T-cell (primary cell): ENCODE measurements around the gene ADAMTS16. TPM values are rescaled to one million over a fixed set of nuclear protein-coding genes. Genes with fewer than 3 reads are reported as not detected.

Experiments used
- ATAC-seq, 4 experiments: fragments of 200-7000 bp in 3 of 4; fragments of 150-1000 bp in 1 of 4; cut with Tn5 transposase; replicated peaks in 1 of 4; 1 replicate in 3 of 4; 2 replicates in 1 of 4; pipeline ENCODE4 v1.10.0; 2021; ENCODE audit warnings: moderate library complexity in 3 of 4, mild to moderate bottlenecking in 2 of 4, moderate number of reproducible peaks in 1 of 4
- CTCF ChIA-PET, 2 donors: fragments of 300-600 bp; sonication (Branson Sonifier 250); formaldehyde crosslinking; loops; one replicate each; lab custom pipeline; 2022; ENCODE audit warnings: antibody characterized with exemption in 2 of 2; lab: Charles Lee
- POLR2A ChIA-PET, 2 donors: fragments of 300-600 bp; sonication (Branson Sonifier 250); formaldehyde crosslinking; loops; one replicate each; lab custom pipeline; 2022; ENCODE audit warnings: antibody characterized with exemption in 2 of 2; lab: Charles Lee
- DNase-seq, 35 experiments: peaks; one replicate each; pipeline versions ENCODE4 v3.0.0 to v3.0.0-alpha.2; 2013 to 2023
- H3K27ac ChIP-seq: one replicate; pipeline ENCODE4 v1.5.1; 2013; ENCODE audit warnings: low read length
- H3K27me3 ChIP-seq, 2 experiments: replicated peaks in 1 of 2; 1 replicate in 1 of 2; 2 replicates in 1 of 2; pipeline versions ENCODE4 v1.6.1 to v1.7.0; 2013; ENCODE audit warnings: low read length in 1 of 2, mixed read lengths in 1 of 2; ENCODE audit not compliant: control insufficient read depth in 2 of 2, insufficient read depth in 2 of 2; ENCODE audit errors: extremely low read depth in 1 of 2
- H3K36me3 ChIP-seq, 2 donors: 1 replicate in 1 of 2; 2 replicates in 1 of 2; pipeline versions ENCODE4 v1.6.1 to v1.7.0; 2013; ENCODE audit warnings: low read length in 1 of 2; ENCODE audit not compliant: control insufficient read depth in 2 of 2, insufficient read depth in 1 of 2; ENCODE audit errors: extremely low read depth in 1 of 2
- H3K4me1 ChIP-seq, 2 experiments: 1 replicate in 1 of 2; 2 replicates in 1 of 2; pipeline versions ENCODE4 v1.6.1 to v1.7.0; 2013; ENCODE audit warnings: low read length in 2 of 2, mixed read lengths in 1 of 2; ENCODE audit not compliant: insufficient read depth in 2 of 2, control insufficient read depth in 1 of 2; ENCODE audit errors: extremely low read depth in 1 of 2
- H3K4me3 ChIP-seq, 2 donors: 1 replicate in 1 of 2; 2 replicates in 1 of 2; pipeline versions ENCODE4 v1.5.1 to v1.7.0; 2013; ENCODE audit warnings: mild to moderate bottlenecking in 2 of 2, low read length in 1 of 2, moderate library complexity in 1 of 2; ENCODE audit not compliant: control insufficient read depth in 1 of 2; ENCODE audit errors: extremely low read depth in 1 of 2
- H3K9me3 ChIP-seq: 2 replicates; pipeline ENCODE4 v1.7.0; 2013
- H3K27ac Mint-ChIP-seq, 2 donors: one replicate each; pipeline ENCODE4 v1.8.0; 2020 to 2021; ENCODE audit warnings: mild to moderate bottlenecking in 2 of 2, mixed read lengths in 2 of 2
- H3K27me3 Mint-ChIP-seq, 2 donors: one replicate each; pipeline ENCODE4 v1.8.0; 2021 to 2022; ENCODE audit warnings: mixed read lengths in 2 of 2
- H3K36me3 Mint-ChIP-seq: one replicate; pipeline ENCODE4 v1.8.0; 2021; ENCODE audit warnings: mixed read lengths
- H3K4me1 Mint-ChIP-seq, 3 donors: one replicate each; pipeline ENCODE4 v1.8.0; 2020 to 2022; ENCODE audit warnings: mixed read lengths in 3 of 3, mild to moderate bottlenecking in 1 of 3
- H3K4me3 Mint-ChIP-seq, 3 donors: one replicate each; pipeline ENCODE4 v1.8.0; 2020 to 2022; ENCODE audit warnings: mild to moderate bottlenecking in 3 of 3, mixed read lengths in 3 of 3, moderate library complexity in 3 of 3
- H3K9me3 Mint-ChIP-seq, 3 donors: one replicate each; pipeline ENCODE4 v1.8.0; 2020 to 2022; ENCODE audit warnings: mixed read lengths in 3 of 3
- WGBS: methylation state at CpG from one replicate; pipeline ENCODE4 v1.1.5; 2013; ENCODE audit warnings: missing lambda C conversion rate; ENCODE audit not compliant: insufficient coverage; 5-methylcytosine and 5-hydroxymethylcytosine counted together
- total RNA-seq, 35 experiments: library from RNA in 6 of 35; stranded (reverse) in 6 of 35; fragments of 120-200 nt in 1 of 35; gene quantifications; one replicate each; pipeline versions ENCODE4 v1.2.1 to v1.2.4 and lab custom pipeline; 2013 to 2026

Gene ADAMTS16
- total RNA-seq, 5 donors from 2014 or later (not counting 1 experiment from before 2014, with no cell fraction given) = 0.06 to 0.09 TPM; not detected in 3

DNA sequence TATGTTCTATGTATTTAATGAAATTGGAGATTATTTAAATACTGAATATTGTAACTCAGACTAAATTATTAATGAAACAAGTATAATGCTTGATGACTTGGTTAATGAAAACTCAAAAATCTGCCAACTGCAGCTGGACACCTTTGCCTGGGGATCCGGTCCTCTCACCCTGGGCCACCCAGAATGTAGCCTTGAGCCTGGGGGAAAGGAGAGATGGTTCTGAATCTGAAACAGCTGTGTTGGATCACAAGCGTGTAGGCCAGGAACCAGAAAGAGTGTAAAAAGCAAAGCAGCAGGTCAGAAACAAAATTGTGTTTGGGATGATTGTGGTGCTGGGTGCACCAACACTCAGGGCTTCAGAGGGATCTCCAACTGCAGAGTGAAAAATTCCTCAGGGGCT lies 38.5 kb downstream of the ADAMTS16 start:
- H3K4me1 Mint-ChIP-seq = peaks cover 0 to 9% (median 2%) of the 10 kb centered on the region in 3 donors

DNA sequence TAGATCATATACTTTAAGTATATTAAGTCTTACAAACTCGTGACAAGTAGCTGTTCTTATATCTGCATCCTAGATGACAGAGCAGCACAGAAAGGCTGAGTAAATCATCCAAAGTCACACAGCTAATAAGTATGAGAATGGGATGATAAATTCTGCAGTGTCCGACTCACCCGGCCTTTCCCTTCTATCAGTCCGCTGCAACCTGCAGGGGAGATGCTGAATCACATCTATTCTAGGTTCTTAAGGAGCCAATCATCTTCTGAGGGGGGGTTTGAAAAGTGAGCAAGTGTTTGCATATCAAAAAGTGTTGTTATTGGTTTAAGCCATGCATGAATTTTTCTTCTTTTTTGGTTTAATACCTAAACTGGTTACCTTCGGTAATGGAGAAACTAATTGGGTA lies 38.9 kb downstream of the ADAMTS16 start:
- Histone ChIP-seq H3K4me3 (no peak overlapping the region), H3K27me3 (peaks cover 0 to 18% of the 10 kb centered on the region in 2 experiments), H3K36me3 (no peaks in the 10 kb centered on the region), H3K4me1 (no peaks in the 10 kb centered on the region), H3K27ac (no peak overlapping the region), H3K9me3 (no peaks in the 10 kb centered on the region)
- H3K36me3 Mint-ChIP-seq = no peaks in the 10 kb centered on the region
- POLR2A ChIA-PET = no interaction called here
- peaks cover 12 to 18% of the 10 kb centered on the region in 2 donors for H3K27me3 Mint-ChIP-seq
- ATAC-seq (no peak), DNase-seq (no peak)
- H3K27ac Mint-ChIP-seq = no peak overlapping the region
- CTCF ChIA-PET = no interaction called here
- H3K4me1 Mint-ChIP-seq = peaks cover 0 to 10% (median 2%) of the 10 kb centered on the region in 3 donors
- peaks cover 0 to 10% (median 0%) of the 10 kb centered on the region in 3 donors for H3K9me3 Mint-ChIP-seq
- 60% methylated on average over 1 of the region's 5 CpGs for WGBS
- H3K4me3 Mint-ChIP-seq = no peak overlapping the region

More for the DNA sequence above, 38.5 kb downstream of the ADAMTS16 start:
- Mint-ChIP-seq H3K9me3 (peaks cover 0 to 10% (median 0%) of the 10 kb centered on the region in 3 donors), H3K27me3 (peaks cover 12 to 18% of the 10 kb centered on the region in 2 donors), H3K4me3 (no peak overlapping the region), H3K27ac (no peak overlapping the region), H3K36me3 (no peaks in the 10 kb centered on the region)
- ChIA-PET CTCF (no interaction called here), POLR2A (no interaction called here)
- ATAC-seq (no peak), DNase-seq (no peak)
- H3K4me1 ChIP-seq = no peaks in the 10 kb centered on the region
- no peaks in the 10 kb centered on the region for H3K9me3 ChIP-seq
- no peaks in the 10 kb centered on the region for H3K36me3 ChIP-seq
- H3K27me3 ChIP-seq = peaks cover 0 to 15% of the 10 kb centered on the region in 2 experiments
- H3K4me3 ChIP-seq = no peak overlapping the region
- no peak overlapping the region for H3K27ac ChIP-seq
- WGBS = 57% methylated on average over 2 of the region's 2 CpGs

DNA sequence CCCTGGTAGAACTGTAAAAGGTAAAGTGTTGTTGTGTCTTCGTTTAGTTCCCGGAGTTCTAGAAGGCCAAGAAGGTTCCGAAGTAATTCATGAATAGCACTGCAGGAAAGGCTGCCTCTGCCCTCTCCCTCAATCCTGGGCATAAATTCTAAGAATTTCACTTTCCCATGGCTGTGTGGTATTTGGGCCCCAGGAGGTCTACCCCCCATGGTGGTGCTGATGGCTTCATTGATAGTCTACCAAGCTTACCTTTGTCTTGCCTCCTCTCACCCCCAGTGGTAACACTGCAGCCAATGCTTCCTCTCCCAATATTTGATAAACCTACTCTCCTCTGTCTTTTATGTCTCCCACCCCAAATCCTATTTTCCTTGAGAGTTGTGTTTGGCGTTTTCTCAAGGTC lies 39.5 kb downstream of the ADAMTS16 start:
- DNase-seq (no peak), ATAC-seq (no peak)
- Histone ChIP-seq H3K36me3 (no peaks in the 10 kb centered on the region), H3K27me3 (peaks cover 0 to 22% of the 10 kb centered on the region in 2 experiments), H3K9me3 (no peaks in the 10 kb centered on the region), H3K4me1 (no peaks in the 10 kb centered on the region), H3K27ac (no peak overlapping the region), H3K4me3 (no peak overlapping the region)
- peaks cover 0 to 5% (median 0%) of the 10 kb centered on the region in 3 donors for H3K9me3 Mint-ChIP-seq
- peaks cover 11 to 18% of the 10 kb centered on the region in 2 donors for H3K27me3 Mint-ChIP-seq
- no CpG with 5 or more reads among the region's 4 CpGs for WGBS
- ChIA-PET CTCF (no interaction called here), POLR2A (no interaction called here)
- peaks cover 0 to 10% (median 2%) of the 10 kb centered on the region in 3 donors for H3K4me1 Mint-ChIP-seq
- no peak overlapping the region for H3K4me3 Mint-ChIP-seq
- H3K27ac Mint-ChIP-seq = no peak overlapping the region
- no peaks in the 10 kb centered on the region for H3K36me3 Mint-ChIP-seq

DNA sequence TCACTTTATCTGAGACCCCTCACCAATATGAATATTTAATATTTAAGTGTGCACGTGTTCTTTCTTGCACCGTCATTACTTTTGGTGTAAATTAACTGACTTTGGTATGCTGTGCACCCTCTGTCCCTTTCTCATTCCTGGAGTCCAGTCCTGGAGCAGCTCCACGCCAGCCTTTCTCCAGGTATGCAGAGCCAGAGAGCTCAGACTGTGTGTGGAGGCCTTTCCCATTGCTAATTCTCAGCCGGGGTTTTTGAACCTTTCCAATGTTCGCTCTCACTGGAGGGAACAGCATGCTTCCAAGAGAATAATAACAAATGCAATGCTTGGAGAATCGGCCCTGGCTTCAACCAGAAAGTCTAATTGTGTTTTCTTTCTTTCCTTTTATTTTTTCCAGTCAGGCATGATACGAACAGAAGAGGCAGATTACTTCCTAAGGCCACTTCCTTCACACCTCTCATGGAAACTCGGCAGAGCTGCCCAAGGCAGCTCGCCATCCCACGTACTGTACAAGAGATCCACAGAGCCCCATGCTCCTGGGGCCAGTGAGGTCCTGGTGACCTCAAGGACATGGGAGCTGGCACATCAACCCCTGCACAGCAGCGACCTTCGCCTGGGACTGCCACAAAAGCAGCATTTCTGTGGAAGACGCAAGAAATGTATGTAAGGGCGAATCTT lies 41.7 kb downstream of the ADAMTS16 start:
- no peak for DNase-seq
- no peaks in the 10 kb centered on the region for H3K36me3 ChIP-seq
- peaks cover 0 to 10% (median 2%) of the 10 kb centered on the region in 3 donors for H3K4me1 Mint-ChIP-seq
- H3K4me1 ChIP-seq = no peaks in the 10 kb centered on the region
- no peak overlapping the region for H3K4me3 ChIP-seq
- H3K27ac ChIP-seq = no peak overlapping the region
- no peak for ATAC-seq
- H3K36me3 Mint-ChIP-seq = no peaks in the 10 kb centered on the region
- no peaks in the 10 kb centered on the region for H3K9me3 ChIP-seq
- H3K27me3 Mint-ChIP-seq = peaks cover 5 to 22% of the 10 kb centered on the region in 2 donors
- H3K27me3 ChIP-seq = peaks cover 0 to 14% of the 10 kb centered on the region in 2 experiments
- WGBS = 62% methylated on average over 11 of the region's 14 CpGs
- H3K9me3 Mint-ChIP-seq = no peaks in the 10 kb centered on the region
- no peak overlapping the region for H3K4me3 Mint-ChIP-seq
- CTCF ChIA-PET = no interaction called here
- H3K27ac Mint-ChIP-seq = no peak overlapping the region
- POLR2A ChIA-PET = no interaction called here

DNA sequence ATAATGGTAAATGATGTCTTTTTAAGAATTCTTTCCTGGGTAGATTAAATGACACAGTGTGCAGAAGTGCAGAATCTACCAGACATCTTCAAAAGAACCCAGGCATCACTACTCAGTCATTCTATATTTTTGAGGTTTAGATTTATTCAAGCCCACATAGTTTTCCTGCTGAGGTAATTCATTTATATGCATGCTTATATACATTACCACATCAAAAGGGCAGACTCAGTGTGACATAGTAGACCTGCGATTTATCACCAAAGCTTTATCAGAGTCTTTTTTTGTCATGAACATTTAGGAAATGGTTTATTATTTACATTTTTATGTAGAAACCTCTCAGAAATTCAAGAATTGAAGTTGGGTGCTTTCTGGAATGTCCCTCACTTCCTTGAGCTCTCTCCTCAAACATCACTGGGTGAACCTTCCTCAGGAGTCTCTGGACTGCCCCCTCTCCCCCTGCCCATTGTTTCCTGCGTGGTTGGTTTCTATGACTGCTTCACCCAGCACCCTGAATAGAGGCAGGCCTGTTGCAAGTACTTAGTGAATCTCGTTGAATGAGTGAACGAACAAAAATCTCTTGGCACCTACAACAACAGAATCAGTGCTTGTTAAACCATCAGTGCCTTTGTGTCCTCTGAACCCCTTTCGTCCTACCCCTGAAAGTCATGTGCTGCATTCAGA lies 42.5 kb downstream of the ADAMTS16 start:
- Mint-ChIP-seq H3K27me3 (peaks cover 5 to 22% of the 10 kb centered on the region in 2 donors), H3K9me3 (no peaks in the 10 kb centered on the region), H3K27ac (no peak overlapping the region), H3K36me3 (no peaks in the 10 kb centered on the region), H3K4me3 (peak overlapping the region in 1 of 3 donors; percentile 24), H3K4me1 (peaks cover 0 to 10% (median 2%) of the 10 kb centered on the region in 3 donors)
- ChIA-PET POLR2A (no interaction called here), CTCF (no interaction called here)
- no peak overlapping the region for H3K27ac ChIP-seq
- H3K4me1 ChIP-seq = no peaks in the 10 kb centered on the region
- no peaks in the 10 kb centered on the region for H3K9me3 ChIP-seq
- H3K27me3 ChIP-seq = peaks cover 0 to 17% of the 10 kb centered on the region in 2 experiments
- H3K4me3 ChIP-seq = no peak overlapping the region
- ATAC-seq (no peak), DNase-seq (no peak)
- no peaks in the 10 kb centered on the region for H3K36me3 ChIP-seq
- WGBS = no CpG with 5 or more reads among the region's 5 CpGs

DNA sequence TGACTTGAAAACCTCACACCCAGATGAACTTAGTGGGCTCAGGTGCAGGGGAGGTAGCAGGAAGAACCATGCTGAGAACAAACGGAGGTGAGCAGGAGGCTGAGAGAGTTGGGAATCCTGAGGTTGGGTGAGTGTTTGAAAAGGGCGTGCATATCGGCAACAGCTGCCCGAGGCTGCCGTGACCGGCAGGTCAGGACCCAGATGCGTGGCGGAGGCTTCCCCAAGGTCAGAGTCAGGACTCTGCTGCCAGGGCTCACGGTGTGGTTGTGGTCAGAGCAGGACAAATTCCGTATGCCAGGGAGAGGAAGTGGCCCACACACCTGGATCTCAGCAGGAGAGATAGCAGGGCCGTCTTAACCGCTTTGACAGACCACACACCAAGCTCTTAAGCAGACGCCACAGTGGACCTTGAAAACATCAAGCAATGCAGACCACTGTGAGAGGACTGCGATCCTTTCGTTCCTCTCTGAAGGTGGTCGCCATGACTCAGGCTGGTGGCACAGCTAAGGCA lies 43.1 kb downstream of the ADAMTS16 start:
- peaks cover 5 to 22% of the 10 kb centered on the region in 2 donors for H3K27me3 Mint-ChIP-seq
- Histone ChIP-seq H3K9me3 (no peaks in the 10 kb centered on the region), H3K27me3 (peaks cover 0 to 17% of the 10 kb centered on the region in 2 experiments), H3K4me3 (no peak overlapping the region), H3K36me3 (no peaks in the 10 kb centered on the region), H3K27ac (no peak overlapping the region), H3K4me1 (no peaks in the 10 kb centered on the region)
- DNase-seq (no peak), ATAC-seq (peak in 1 of 4 experiments; percentile 27)
- ChIA-PET CTCF (no interaction called here), POLR2A (no interaction called here)
- H3K27ac Mint-ChIP-seq = no peak overlapping the region
- WGBS = 8% methylated on average over 15 of the region's 16 CpGs
- H3K36me3 Mint-ChIP-seq = no peaks in the 10 kb centered on the region
- H3K4me1 Mint-ChIP-seq = peaks cover 0 to 10% (median 2%) of the 10 kb centered on the region in 3 donors
- H3K4me3 Mint-ChIP-seq = peak overlapping the region in 1 of 3 donors; percentile 24
- no peaks in the 10 kb centered on the region for H3K9me3 Mint-ChIP-seq
